Lower leg skin (tissue), 3 donors: Measurements from ENCODE around the gene CDCP2.

Experiments used
- POLR2A ChIP-seq, 2 donors: fragments of 450-650 bp; IDR thresholded peaks; one replicate each; pipeline ENCODE4 v1.6.1; 2016 to 2017; ENCODE audit warnings: antibody characterized with exemption in 2 of 2, mild to moderate bottlenecking in 1 of 2, moderate library complexity in 1 of 2
- TF ChIP-seq, protein P1 (sequence below), 3 donors: fragments of 450-650 bp; IDR thresholded peaks; one replicate each; pipeline ENCODE4 v1.5.1; 2016; ENCODE audit warnings: antibody characterized with exemption in 3 of 3, mild to moderate bottlenecking in 3 of 3, moderate library complexity in 2 of 3

DNA sequence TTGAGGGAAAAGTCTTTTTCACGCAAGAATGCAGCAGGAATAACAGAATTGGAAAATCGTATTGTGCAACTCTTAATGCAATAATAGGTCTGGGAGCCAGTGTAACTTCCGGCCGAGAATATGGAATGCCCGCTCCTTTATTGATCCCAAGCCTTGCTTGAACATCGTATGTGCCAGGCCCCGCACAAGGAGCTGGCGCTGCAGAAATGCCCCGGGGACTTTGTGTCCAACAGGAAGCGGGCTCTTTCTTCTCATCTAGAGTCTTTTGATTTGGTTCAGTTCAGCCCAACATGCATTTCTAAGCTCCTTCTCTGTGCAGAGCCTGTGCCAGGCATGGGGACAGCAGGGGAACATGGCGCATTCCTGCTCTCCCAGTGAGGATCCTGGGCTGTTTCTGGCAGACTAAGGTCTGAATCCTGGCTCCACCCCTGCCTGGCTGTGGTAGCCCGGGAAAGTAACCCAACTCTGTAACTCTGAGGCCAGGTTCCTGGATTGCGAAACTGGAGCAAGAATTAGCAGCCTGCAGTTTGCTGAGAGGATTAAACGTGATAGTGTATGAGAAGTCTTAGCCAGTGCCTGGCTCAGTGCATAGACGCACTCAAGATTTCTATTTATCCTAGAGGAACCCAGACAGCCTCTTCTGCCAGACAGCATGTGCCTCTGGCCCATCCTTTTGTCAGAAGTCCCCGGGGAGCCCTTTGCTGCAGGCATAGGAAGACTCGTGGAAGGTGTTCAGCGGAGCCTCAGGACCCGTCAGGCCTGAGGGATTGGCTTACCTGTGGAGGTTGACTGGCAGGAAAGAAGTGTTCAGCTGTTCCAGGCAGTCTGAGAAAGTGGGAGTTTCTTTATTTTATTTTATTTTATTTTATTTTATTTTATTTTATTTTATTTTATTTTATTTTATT lies 987 bp upstream of the CDCP2 start:
- TF ChIP-seq, protein P1, sequence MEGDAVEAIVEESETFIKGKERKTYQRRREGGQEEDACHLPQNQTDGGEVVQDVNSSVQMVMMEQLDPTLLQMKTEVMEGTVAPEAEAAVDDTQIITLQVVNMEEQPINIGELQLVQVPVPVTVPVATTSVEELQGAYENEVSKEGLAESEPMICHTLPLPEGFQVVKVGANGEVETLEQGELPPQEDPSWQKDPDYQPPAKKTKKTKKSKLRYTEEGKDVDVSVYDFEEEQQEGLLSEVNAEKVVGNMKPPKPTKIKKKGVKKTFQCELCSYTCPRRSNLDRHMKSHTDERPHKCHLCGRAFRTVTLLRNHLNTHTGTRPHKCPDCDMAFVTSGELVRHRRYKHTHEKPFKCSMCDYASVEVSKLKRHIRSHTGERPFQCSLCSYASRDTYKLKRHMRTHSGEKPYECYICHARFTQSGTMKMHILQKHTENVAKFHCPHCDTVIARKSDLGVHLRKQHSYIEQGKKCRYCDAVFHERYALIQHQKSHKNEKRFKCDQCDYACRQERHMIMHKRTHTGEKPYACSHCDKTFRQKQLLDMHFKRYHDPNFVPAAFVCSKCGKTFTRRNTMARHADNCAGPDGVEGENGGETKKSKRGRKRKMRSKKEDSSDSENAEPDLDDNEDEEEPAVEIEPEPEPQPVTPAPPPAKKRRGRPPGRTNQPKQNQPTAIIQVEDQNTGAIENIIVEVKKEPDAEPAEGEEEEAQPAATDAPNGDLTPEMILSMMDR (IDR thresholded peaks at IDR 0.05): no peak
- TF ChIP-seq POLR2A (IDR thresholded peaks at IDR 0.05): no peak
